Parathyroid adenoma (tissue), 2 donors: ENCODE measurements around the gene SH2D3A.
"Not testable (repeated sequence)": the region's sequence is repeated elsewhere in the genome, so short reads cannot be mapped to it uniquely, and the experiment has no call there.

Experiments used
- H2AFZ ChIP-seq: fragments of 300-600 bp; sonication (generic); one replicate; pipeline ENCODE4 v1.7.0; 2017; ENCODE audit warnings: antibody characterized with exemption, mild to moderate bottlenecking
- H3K27ac ChIP-seq: fragments of 300-600 bp; sonication (generic); one replicate; pipeline ENCODE4 v1.7.0; 2017
- H3K27me3 ChIP-seq: fragments of 300-600 bp; sonication (generic); one replicate; pipeline ENCODE4 v1.7.0; 2017; ENCODE audit warnings: low read length; ENCODE audit not compliant: control insufficient read depth, insufficient read depth
- H3K36me3 ChIP-seq: fragments of 300-600 bp; sonication (generic); one replicate; pipeline ENCODE4 v1.7.0; 2017; ENCODE audit warnings: low read length; ENCODE audit not compliant: control insufficient read depth, insufficient read depth
- H3K4me1 ChIP-seq: fragments of 300-600 bp; sonication (generic); one replicate; pipeline ENCODE4 v1.7.0; 2017; ENCODE audit warnings: control low read depth
- H3K4me2 ChIP-seq: fragments of 300-600 bp; sonication (generic); one replicate; pipeline ENCODE4 v1.7.0; 2017; ENCODE audit warnings: low read length
- H3K4me3 ChIP-seq: fragments of 300-600 bp; sonication (generic); one replicate; pipeline ENCODE4 v1.7.0; 2017; ENCODE audit warnings: low read depth, low read length
- H3K79me2 ChIP-seq: fragments of 300-600 bp; sonication (generic); one replicate; pipeline ENCODE4 v1.7.0; 2017; ENCODE audit warnings: control low read depth
- H3K9ac ChIP-seq: fragments of 300-600 bp; sonication (generic); one replicate; pipeline ENCODE4 v1.7.0; 2017; ENCODE audit warnings: mild to moderate bottlenecking
- H3K9me3 ChIP-seq: fragments of 300-600 bp; sonication (generic); one replicate; pipeline ENCODE4 v1.7.0; 2017; ENCODE audit warnings: low read length; ENCODE audit not compliant: control insufficient read depth
- TF ChIP-seq, protein P1 (sequence below): fragments of 300-600 bp; sonication (generic); IDR thresholded peaks from one replicate; pipeline ENCODE4 v1.7.0; 2017; ENCODE audit warnings: antibody characterized with exemption, mild to moderate bottlenecking
- donor health status: primary hyperparathyroidism.

Gene SH2D3A

DNA sequence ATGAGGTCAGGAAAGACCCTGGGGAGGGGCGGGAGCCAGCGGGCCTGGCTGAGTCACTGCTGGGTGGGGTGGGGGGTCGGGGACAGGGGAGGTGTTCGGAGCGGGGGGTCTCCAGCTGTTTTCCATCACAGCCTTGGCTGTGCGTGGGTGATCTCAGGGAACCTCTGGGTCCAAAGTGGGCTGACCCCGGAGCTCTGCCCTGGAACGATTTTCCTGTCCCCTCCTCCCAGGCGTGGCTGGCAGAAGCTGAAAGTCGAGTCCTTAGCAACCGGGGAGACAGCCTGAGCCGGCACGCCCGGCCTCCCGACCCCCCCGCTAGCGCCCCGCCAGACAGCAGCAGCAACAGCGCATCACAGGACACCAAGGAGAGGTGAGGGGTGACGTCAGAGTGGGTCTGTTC, 17.2 kb downstream of the SH2D3A start:
- Histone ChIP-seq H3K4me3 (no peak overlapping the region), H3K27ac (no peak overlapping the region), H3K9me3 (no peaks in the 10 kb centered on the region), H3K79me2 (peaks cover 2% of the 10 kb centered on the region), H3K4me2 (no peak overlapping the region), H3K27me3 (no peaks in the 10 kb centered on the region), H3K9ac (no peak overlapping the region), H2AFZ (no peak overlapping the region), H3K36me3 (no peaks in the 10 kb centered on the region), H3K4me1 (peaks cover 5% of the 10 kb centered on the region)
- TF ChIP-seq, protein P1, sequence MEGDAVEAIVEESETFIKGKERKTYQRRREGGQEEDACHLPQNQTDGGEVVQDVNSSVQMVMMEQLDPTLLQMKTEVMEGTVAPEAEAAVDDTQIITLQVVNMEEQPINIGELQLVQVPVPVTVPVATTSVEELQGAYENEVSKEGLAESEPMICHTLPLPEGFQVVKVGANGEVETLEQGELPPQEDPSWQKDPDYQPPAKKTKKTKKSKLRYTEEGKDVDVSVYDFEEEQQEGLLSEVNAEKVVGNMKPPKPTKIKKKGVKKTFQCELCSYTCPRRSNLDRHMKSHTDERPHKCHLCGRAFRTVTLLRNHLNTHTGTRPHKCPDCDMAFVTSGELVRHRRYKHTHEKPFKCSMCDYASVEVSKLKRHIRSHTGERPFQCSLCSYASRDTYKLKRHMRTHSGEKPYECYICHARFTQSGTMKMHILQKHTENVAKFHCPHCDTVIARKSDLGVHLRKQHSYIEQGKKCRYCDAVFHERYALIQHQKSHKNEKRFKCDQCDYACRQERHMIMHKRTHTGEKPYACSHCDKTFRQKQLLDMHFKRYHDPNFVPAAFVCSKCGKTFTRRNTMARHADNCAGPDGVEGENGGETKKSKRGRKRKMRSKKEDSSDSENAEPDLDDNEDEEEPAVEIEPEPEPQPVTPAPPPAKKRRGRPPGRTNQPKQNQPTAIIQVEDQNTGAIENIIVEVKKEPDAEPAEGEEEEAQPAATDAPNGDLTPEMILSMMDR = no peak

DNA sequence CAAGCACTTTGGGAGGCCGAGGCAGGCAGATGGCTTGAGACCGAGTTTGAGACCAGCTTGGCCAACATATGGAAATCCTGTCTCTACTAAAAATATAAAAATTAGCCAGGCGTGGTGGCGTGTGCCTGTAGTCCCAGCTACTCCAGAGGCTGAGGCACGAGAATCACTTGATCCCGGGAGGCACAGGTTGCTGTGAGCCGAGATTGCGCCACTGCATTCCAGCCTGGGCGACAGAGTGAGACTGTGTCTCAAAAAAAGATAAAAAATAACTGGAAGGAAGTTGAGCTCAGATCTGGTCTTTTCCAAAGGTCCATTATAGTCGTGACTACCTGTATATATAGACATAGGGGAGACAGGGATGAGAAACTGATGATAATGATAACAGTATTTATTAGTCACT, 18.7 kb downstream of the SH2D3A start:
- H3K4me2 ChIP-seq, H3K4me3 ChIP-seq, H3K9ac ChIP-seq, H3K9me3 ChIP-seq, H2AFZ ChIP-seq, H3K36me3 ChIP-seq, H3K79me2 ChIP-seq, H3K27me3 ChIP-seq, H3K27ac ChIP-seq: not testable (repeated sequence)
- peaks cover 11% of the 10 kb centered on the region for H3K4me1 ChIP-seq

DNA sequence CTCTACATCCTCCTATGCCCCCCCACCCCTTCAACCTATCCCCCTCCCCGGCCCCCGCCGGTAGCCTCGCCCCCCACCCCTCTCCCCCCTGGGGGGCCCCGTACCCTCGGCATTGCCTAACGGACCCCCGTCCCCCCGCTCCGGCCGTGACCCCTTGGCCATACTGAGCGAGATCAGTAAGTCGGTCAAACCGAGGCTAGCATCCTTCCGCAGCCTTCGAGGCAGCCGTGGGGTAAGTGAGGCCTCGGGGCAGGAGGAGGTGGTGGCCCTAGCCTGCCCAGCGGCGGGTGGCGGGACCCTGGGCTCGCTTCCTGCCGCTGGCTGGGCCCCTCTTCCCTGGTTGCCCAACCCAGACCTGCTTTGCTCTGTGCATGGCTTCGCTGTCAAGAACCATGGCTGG, 21.3 kb downstream of the SH2D3A start:
- Histone ChIP-seq H3K36me3 (no peaks in the 10 kb centered on the region), H3K4me1 (peaks cover 11% of the 10 kb centered on the region), H3K79me2 (peaks cover 2% of the 10 kb centered on the region), H3K9ac (no peak overlapping the region), H3K9me3 (no peaks in the 10 kb centered on the region), H2AFZ (no peak overlapping the region), H3K4me3 (no peak overlapping the region), H3K4me2 (no peak overlapping the region), H3K27me3 (no peaks in the 10 kb centered on the region), H3K27ac (no peak overlapping the region)
- TF ChIP-seq, protein P1 = no peak

DNA sequence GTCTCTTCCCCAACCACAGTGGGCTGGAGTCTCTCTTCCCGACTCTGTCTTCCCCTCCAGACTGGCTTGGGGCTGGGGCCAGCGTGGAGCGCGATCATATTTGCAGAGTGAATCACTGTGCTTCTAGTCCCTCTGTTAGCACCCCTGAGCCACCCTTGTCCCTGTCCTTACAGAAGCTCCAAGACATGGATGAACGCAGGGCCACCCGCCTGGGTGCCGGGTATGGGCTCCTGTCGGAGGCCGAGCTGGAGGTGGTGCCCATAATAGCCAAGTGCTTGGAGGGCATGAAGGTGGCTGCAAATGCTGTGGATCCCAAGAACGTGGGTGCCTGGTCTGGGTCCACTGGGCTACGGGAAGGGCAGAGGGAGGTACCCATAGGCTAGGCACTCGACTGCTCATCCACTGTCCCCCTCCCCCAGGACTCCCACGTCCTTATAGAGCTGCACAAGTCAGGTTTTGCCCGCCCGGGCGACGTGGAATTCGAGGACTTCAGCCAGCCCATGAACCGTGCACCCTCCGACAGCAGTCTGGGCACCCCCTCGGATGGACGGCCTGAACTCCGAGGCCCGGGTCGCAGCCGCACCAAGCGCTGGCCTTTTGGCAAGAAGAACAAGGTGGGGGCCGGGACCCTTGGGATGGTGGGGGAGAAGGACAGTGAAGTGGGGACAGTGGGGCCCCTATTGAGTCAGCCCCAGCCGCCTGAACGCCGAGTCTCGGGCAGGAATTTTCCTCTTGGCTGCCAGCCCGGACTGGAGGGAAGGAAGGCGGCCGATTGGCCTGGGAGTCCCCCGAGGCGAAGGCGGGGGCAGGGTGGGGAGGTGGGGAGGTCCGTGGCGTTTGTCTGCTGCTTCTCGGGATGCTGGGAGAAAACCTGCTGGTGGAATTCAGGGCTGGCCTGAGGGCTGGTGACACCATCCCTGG, 22.6 kb downstream of the SH2D3A start:
- no peak overlapping the region for H3K4me3 ChIP-seq
- H3K36me3 ChIP-seq = no peaks in the 10 kb centered on the region
- peaks cover 2% of the 10 kb centered on the region for H3K79me2 ChIP-seq

DNA sequence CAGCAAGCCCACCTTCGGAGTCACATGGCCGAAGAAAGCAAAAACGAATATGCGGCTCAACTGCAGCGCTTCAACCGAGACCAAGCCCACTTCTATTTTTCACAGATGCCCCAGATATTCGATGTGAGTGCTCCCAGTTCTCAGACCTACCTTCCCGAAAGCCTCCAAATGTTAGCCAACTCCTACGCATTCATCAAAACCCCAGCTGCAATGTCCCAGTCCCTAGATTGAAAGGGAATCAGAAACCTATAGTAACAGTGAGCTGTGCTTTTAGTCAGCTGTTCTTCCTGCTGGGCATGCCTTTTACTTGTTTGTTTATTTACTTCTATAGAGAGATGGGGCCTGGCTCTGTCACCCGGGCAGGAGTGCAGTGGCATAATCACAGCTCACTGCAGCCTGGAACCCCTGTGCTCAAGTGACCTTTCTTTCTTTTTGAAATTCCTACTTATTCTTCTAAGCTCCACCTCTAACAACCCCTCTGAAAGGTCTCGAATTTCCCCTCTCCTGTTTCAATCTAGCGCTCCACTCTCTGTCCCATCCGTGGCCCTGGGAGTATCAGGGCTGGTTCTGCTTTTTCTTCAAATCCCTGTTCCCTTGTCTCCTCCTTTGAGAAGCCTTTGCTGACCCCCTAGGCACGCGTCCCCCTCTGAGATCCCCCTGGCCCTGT, 23.4 kb downstream of the SH2D3A start:
- H3K9me3 ChIP-seq = no peaks in the 10 kb centered on the region
- H3K79me2 ChIP-seq = peaks cover 2% of the 10 kb centered on the region
- no peaks in the 10 kb centered on the region for H3K27me3 ChIP-seq
- no peaks in the 10 kb centered on the region for H3K36me3 ChIP-seq
- TF ChIP-seq, protein P1 = no peak
- H3K4me2 ChIP-seq = no peak overlapping the region
- H3K9ac ChIP-seq = no peak overlapping the region
- H3K4me1 ChIP-seq = peaks cover 14% of the 10 kb centered on the region
- H3K27ac ChIP-seq = no peak overlapping the region
- no peak overlapping the region for H3K4me3 ChIP-seq
- H2AFZ ChIP-seq = no peak overlapping the region

More for the DNA sequence above, 22.6 kb downstream of the SH2D3A start:
- TF ChIP-seq, protein P1 = no peak
- H3K4me2 ChIP-seq = peak overlapping the region; percentile 40
- H3K4me1 ChIP-seq = peaks cover 11% of the 10 kb centered on the region
- H2AFZ ChIP-seq = peak overlapping the region; percentile 83
- H3K27me3 ChIP-seq = no peaks in the 10 kb centered on the region
- no peak overlapping the region for H3K9ac ChIP-seq
- H3K9me3 ChIP-seq = no peaks in the 10 kb centered on the region
- H3K27ac ChIP-seq = peak overlapping the region; percentile 51
